D721Med (cell line): Measurements from ENCODE around the gene LEMD2.

Experiments
- DNase-seq: peaks from one replicate; pipeline ENCODE4 v3.0.0; 2011; ENCODE audit warnings: low spot score; ENCODE audit not compliant: insufficient read length
- FAIRE-seq: peaks from 2 replicates; lab custom pipeline; 2011; peaks lifted over from hg19 to GRCh38; lab: Jason Lieb, UNC
- TF ChIP-seq, protein P1 (sequence below): IDR thresholded peaks from 2 replicates; pipeline ENCODE4 v1.5.1; 2012; ENCODE audit warnings: mild to moderate bottlenecking, control low read depth; ENCODE audit not compliant: insufficient read depth; ENCODE audit errors: missing control alignments

LEMD2 gene

DNA sequence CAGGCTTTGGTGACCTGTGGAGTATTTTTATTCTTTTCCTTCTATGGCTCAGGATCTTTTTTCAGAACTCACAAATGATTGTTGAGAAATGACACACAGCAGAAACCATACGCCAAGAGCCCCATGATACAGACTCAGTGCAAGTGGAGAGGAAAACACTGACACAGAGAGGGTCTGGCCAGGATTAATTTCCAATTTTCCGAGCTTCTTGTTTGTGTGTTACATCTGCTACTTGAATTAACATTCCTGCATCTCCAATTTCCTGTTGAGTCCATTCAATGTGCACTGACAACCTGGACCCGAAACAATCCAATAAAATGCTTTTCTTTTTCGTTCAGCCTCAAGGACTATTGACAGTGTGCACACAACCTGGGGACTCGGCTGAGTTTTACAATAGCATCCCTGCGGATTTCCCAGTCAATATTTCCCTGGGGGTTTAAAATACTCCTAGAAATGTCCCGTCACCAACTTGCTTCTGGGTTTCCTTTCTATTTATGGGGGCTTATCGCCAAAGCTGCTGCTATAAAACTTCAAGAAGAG, 19.8 kb upstream of the LEMD2 start:
- TF ChIP-seq, protein P1, sequence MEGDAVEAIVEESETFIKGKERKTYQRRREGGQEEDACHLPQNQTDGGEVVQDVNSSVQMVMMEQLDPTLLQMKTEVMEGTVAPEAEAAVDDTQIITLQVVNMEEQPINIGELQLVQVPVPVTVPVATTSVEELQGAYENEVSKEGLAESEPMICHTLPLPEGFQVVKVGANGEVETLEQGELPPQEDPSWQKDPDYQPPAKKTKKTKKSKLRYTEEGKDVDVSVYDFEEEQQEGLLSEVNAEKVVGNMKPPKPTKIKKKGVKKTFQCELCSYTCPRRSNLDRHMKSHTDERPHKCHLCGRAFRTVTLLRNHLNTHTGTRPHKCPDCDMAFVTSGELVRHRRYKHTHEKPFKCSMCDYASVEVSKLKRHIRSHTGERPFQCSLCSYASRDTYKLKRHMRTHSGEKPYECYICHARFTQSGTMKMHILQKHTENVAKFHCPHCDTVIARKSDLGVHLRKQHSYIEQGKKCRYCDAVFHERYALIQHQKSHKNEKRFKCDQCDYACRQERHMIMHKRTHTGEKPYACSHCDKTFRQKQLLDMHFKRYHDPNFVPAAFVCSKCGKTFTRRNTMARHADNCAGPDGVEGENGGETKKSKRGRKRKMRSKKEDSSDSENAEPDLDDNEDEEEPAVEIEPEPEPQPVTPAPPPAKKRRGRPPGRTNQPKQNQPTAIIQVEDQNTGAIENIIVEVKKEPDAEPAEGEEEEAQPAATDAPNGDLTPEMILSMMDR, result no peak
- FAIRE-seq (no peak), DNase-seq (no peak)

DNA sequence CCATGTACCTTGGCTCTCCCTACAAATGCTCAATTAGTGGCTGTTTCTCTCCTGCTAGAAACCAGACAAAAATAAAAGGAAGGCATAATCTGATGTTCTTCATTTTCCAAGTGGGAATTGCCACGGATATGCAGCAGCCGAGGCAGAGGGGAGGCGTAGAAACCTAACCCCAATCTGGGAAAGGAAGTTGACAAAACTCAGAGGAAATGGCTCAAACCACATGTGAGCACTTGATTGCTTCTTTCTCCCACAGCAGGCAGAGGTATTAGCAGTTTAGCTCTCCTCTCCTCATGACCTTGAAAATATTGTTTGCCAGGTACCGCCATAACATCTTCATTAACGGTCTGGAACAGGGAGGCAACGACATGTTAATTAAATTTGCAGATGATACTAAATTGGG, 18.7 kb upstream of the LEMD2 start:
- DNase-seq (no peak), FAIRE-seq (no peak)
- TF ChIP-seq, protein P1, result no peak

DNA sequence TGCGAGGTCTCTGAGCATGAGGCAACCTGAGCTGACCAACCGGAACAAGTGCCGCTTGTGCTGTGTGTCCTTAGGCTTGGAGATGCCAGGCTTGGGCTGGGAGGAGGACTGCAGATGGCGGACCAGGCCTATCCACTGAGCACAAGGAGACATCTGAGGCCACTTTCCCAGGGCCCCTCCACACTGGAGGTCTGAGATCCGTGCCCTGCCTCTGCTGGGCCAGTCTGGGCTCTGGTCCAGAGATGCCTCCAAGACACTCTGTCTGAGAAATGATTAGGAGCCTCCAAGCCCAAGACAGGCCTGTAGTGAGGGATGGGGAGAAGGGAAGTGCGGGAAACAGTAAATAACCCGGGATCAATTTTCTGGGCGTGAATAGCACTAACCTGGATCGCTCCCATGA, 17.9 kb upstream of the LEMD2 start:
- TF ChIP-seq, protein P1, result no peak
- DNase-seq, result no peak
- no peak for FAIRE-seq

DNA sequence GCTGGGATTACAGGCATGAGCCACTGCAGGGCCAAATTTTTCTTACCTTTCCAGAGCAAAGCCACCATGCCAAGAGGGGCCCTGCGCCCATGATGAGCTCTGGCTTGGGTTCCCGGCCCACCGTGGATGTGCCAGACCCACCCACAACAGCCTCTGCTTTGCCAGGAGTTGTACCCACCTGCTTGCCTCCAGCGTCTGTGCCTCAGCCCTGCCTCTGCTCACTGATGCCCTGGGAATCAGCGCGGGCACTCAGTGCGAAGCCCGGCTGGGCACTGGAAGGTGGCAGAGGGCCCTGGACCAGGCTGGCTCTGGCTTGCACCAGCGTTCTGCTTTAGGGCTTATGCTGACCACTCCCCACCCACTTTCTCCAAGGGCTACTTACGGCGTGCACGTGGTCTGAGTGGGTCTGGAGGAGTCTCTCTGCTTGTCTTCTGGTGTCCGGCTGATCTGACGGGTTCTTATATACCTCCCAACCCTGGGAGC, 14.7 kb upstream of the LEMD2 start, which contains the start of gene MLN:
MLN (minus strand) TSS at position 433 of the 483 bp plus-strand sequence. CDS start 2,840 bp downstream, outside the sequence.
- DNase-seq (no peak), FAIRE-seq (no peak)
- TF ChIP-seq, protein P1, result no peak

DNA sequence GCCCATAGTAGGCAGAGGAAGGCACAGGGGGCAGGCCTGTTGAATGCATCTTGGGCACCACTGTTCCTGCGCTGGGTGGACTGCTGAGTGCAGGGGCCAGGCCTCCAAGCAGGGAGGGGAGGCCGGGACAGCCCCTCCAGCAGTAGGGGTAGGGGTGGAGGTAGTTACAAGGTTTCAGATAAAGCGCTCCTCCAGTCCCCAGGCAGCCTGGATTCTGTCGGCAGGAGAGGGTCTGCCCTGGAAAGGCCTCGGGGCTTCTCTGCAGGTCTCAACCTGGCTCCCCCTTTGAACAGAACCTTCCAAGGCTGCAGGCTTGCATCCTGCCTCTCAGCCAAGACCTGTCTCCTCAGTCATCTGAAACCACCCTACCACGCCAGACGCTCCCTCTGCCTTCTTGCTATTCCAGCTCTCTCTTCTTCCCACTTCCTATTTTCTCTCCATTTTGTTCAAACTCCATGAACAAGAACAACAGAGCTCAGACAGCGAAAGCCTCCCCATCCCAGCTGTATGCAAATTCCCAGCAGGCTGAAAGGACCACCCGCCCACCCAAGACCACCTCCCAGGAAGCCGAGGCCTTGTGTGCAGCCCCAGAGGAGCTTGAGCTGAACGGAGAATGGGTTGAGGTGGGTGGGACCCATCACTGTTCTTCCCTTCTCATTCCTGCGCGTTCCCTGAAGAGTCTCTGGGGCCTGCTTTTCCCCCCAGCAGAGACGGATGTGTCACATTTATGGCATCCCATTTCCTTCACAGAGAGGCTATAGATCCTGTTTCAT, 13.4 kb upstream of the LEMD2 start:
- no peak for DNase-seq
- TF ChIP-seq, protein P1, result no peak
- no peak for FAIRE-seq

DNA sequence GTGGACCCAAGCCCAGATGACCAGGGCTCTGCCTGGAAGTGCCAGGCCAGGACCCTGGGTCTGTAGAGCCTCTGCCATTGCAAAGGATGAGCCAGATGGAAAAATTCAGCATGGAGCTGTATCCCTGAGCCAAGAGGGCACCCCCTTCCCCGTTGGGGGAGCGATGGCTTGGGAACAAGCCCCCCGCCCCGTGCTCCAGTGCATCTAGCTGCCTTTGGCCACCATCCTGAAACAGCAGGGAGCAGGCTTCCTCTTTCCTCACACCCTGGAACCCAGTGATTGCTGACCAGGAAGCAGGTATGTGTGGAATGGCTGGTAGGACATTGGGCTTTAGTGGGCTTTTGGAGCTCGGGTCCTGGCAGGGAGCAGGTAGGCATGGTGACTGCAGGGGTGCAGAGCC, 12.7 kb upstream of the LEMD2 start:
- FAIRE-seq, result no peak
- TF ChIP-seq, protein P1, result no peak
- DNase-seq, result no peak

DNA sequence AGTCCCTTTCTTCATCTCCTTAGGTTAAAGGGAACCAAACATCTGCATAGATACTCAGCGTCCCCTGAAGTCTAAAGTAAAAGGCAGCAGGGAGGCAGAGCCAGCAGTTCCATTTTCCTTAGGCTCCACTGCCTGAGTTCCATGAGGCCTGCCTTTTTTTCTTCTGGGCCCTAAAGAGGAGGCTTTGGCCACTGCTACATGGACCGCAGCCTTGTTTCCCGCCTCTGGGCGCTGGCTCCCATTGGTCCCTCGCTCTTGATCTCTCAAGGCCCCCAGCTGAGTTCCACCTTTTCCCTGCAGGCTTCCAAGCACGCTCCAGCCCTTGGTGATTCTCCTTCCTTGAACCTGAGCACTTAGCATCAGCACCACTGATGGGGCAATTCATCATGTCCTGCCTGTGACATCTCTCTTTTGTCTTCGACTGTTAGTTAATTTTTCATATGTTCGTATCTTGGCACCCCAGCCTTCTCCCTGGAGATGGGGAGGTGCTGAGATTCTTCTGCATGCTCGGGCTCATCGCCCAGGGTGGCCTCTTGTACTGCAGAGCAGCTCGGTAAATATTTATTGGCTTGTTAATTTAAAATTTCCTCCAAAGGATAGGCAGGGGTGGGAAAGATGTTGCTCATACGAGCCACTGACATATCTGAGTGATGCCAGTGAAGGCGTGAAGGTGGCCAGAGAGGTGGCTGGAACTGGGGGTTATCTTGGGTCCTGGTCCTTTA, 11.5 kb upstream of the LEMD2 start:
- TF ChIP-seq, protein P1, result no peak
- no peak for FAIRE-seq
- DNase-seq, result no peak
